GM21367 (cell line): ENCODE measurements around the gene SEPTIN10.
"Not testable (repeated sequence)": the region's sequence is repeated elsewhere in the genome, so short reads cannot be mapped to it uniquely, and the experiment has no call there.

Experiments used
- ATAC-seq: cut with Tn5 transposase; IDR thresholded peaks from one replicate; pipeline ENCODE4 v1.9.1; 2021; ENCODE audit not compliant: unreplicated experiment

Gene SEPTIN10

GRCh38 chr2:109607766-109608165 is 6.0 kb downstream of the SEPTIN10 start:
- no peak for ATAC-seq

- no peak for ATAC-seq
Measured at GRCh38 chr2:109604597-109604996, 9.2 kb downstream of the SEPTIN10 start.

GRCh38 chr2:109602617-109603188 is 11.1 kb downstream of the SEPTIN10 start:
- ATAC-seq, result no peak

GRCh38 chr2:109601783-109602182 is 12.0 kb downstream of the SEPTIN10 start:
- no peak for ATAC-seq

- ATAC-seq, result no peak
Measured at GRCh38 chr2:109597283-109597682, 16.5 kb downstream of the SEPTIN10 start.

GRCh38 chr2:109595644-109596043 is 18.1 kb downstream of the SEPTIN10 start:
- no peak for ATAC-seq

GRCh38 chr2:109594246-109594885 is 19.4 kb downstream of the SEPTIN10 start:
- ATAC-seq, result no peak

- no peak for ATAC-seq
Measured at GRCh38 chr2:109592905-109593304, 20.9 kb downstream of the SEPTIN10 start.

- no peak for ATAC-seq
Measured at GRCh38 chr2:109591206-109591605, 22.6 kb downstream of the SEPTIN10 start.

- ATAC-seq, result no peak
Measured at GRCh38 chr2:109586687-109587086, 27.1 kb downstream of the SEPTIN10 start.

- ATAC-seq, result no peak
Measured at GRCh38 chr2:109582928-109583895, 30.6 kb downstream of the SEPTIN10 start.

- not testable (repeated sequence) for ATAC-seq
Measured at GRCh38 chr2:109577630-109578029, 36.1 kb downstream of the SEPTIN10 start.

- ATAC-seq, result no peak
Measured at GRCh38 chr2:109575373-109575772, 38.4 kb downstream of the SEPTIN10 start.

- ATAC-seq, result no peak
Measured at GRCh38 chr2:109563980-109564550, 49.7 kb downstream of the SEPTIN10 start.

GRCh38 chr2:109563288-109563687 is 50.5 kb downstream of the SEPTIN10 start:
- ATAC-seq, result no peak

- no peak for ATAC-seq
Measured at GRCh38 chr2:109562421-109562820, 51.3 kb downstream of the SEPTIN10 start.

- ATAC-seq, result no peak
Measured at GRCh38 chr2:109560265-109560664, 53.5 kb downstream of the SEPTIN10 start.

GRCh38 chr2:109558076-109558882 is 55.5 kb downstream of the SEPTIN10 start:
- no peak for ATAC-seq

GRCh38 chr2:109557309-109557708 is 56.5 kb downstream of the SEPTIN10 start:
- ATAC-seq, result no peak

GRCh38 chr2:109555346-109555900 is 58.3 kb downstream of the SEPTIN10 start:
- no peak for ATAC-seq
